SK-N-SH (cell line): Measurements from ENCODE around the gene OCA2. TPM values are rescaled to one million over a fixed set of nuclear protein-coding genes. Genes with fewer than 3 reads are reported as not detected.

ENCODE experiments used
- CTCF ChIA-PET: fragments of 300-600, 350-600 bp; formaldehyde crosslinking; extraction: SDS; loops from one replicate; lab custom pipeline; 2021; lab: Yijun Ruan, JAX
- POLR2A ChIA-PET: fragments of 350-600 bp; sonication (Branson Sonifier 250); formaldehyde crosslinking; extraction: SDS; loops from one replicate; lab custom pipeline; 2020; ENCODE audit warnings: antibody characterized with exemption, inconsistent platforms; lab: Yijun Ruan, JAX
- DNase-seq: peaks from one replicate; pipeline ENCODE4 v3.0.0; 2012
- H2AFZ ChIP-seq: fragments of 200-600 bp; sonication (generic); 2 replicates; pipeline ENCODE4 v1.8.1; 2016; ENCODE audit warnings: antibody characterized with exemption, mild to moderate bottlenecking, low read depth
- H3F3A ChIP-seq: fragments of 200-600 bp; sonication (generic); replicated peaks from 2 replicates; pipeline ENCODE3; 2016; ENCODE audit warnings: antibody characterized with exemption, mild to moderate bottlenecking; ENCODE audit not compliant: insufficient read depth
- H3K27ac ChIP-seq, 2 experiments: fragments of 200-500 bp in 1 of 2; fragments of 200-600 bp in 1 of 2; sonication (Bioruptor generic) in 1 of 2; sonication (generic), shearing (Covaris generic) in 1 of 2; 2 replicates each; pipeline versions ENCODE4 v1.5.1 to v1.6.1; 2014 to 2016; ENCODE audit warnings: low read depth in 2 of 2, inconsistent platforms in 1 of 2, low read length in 1 of 2, mild to moderate bottlenecking in 1 of 2, mixed read lengths in 1 of 2
- H3K27me3 ChIP-seq: fragments of 200-600 bp; sonication (generic), shearing (Covaris generic); 2 replicates; pipeline ENCODE4 v1.6.1; 2016; ENCODE audit warnings: mixed run types; ENCODE audit not compliant: insufficient read depth
- H3K36me3 ChIP-seq, 2 experiments: fragments of 200-500 bp in 1 of 2; fragments of 200-600 bp in 1 of 2; sonication (Bioruptor generic) in 1 of 2; sonication (generic) in 1 of 2; replicated peaks in 1 of 2; 2 replicates each; pipeline versions ENCODE3 to v1.5.1; 2014 to 2016; ENCODE audit warnings: low read length in 1 of 2, mild to moderate bottlenecking in 1 of 2; ENCODE audit not compliant: insufficient read depth in 2 of 2, control insufficient read depth in 1 of 2
- H3K4me1 ChIP-seq, 2 experiments: fragments of 200-500 bp in 1 of 2; fragments of 200-600 bp in 1 of 2; sonication (Bioruptor generic) in 1 of 2; sonication (generic), shearing (Covaris generic) in 1 of 2; 2 replicates each; pipeline versions ENCODE4 v1.5.1 to v1.6.1; 2014 to 2016; ENCODE audit warnings: low read depth in 1 of 2, low read length in 1 of 2, mixed run types in 1 of 2; ENCODE audit not compliant: insufficient read depth in 2 of 2, control insufficient read depth in 1 of 2
- H3K4me2 ChIP-seq: fragments of 200-600 bp; sonication (generic), shearing (Covaris generic); 2 replicates; pipeline ENCODE4 v1.6.1; 2017; ENCODE audit warnings: mixed run types
- H3K4me3 ChIP-seq, 2 experiments: fragments of 200-500 bp in 1 of 2; fragments of 200-600 bp in 1 of 2; sonication (Bioruptor generic) in 1 of 2; sonication (generic), shearing (Covaris generic) in 1 of 2; 2 replicates each; pipeline versions ENCODE4 v1.5.1 to v1.8.1; 2014 to 2016; ENCODE audit warnings: low read depth in 2 of 2, inconsistent platforms in 1 of 2, low read length in 1 of 2, mild to moderate bottlenecking in 1 of 2, mixed read lengths in 1 of 2, moderate library complexity in 1 of 2
- H3K79me2 ChIP-seq: fragments of 200-600 bp; sonication (generic); 2 replicates; pipeline ENCODE4 v1.8.1; 2017; ENCODE audit warnings: mild to moderate bottlenecking; ENCODE audit not compliant: insufficient read depth
- H3K9ac ChIP-seq: fragments of 200-600 bp; sonication (generic); 2 replicates; pipeline ENCODE4 v1.6.1; 2017; ENCODE audit warnings: mixed run types
- H3K9me2 ChIP-seq: fragments of 200-600 bp; sonication (generic); 2 replicates; pipeline ENCODE4 v1.6.1; 2017; ENCODE audit warnings: mixed run types
- H3K9me3 ChIP-seq: fragments of 200-600 bp; sonication (generic); 2 replicates; pipeline ENCODE4 v1.6.1; 2017; ENCODE audit warnings: mixed run types, mild to moderate bottlenecking, moderate library complexity
- H4K20me1 ChIP-seq: fragments of 200-600 bp; sonication (generic); 2 replicates; pipeline ENCODE4 v1.6.1; 2017; ENCODE audit warnings: mild to moderate bottlenecking, mixed run types; ENCODE audit not compliant: insufficient read depth
- ELF1 ChIP-seq: IDR thresholded peaks from 2 replicates; pipeline ENCODE4 v1.4.0; 2012
- FOSL2 ChIP-seq: IDR thresholded peaks from 2 replicates; pipeline ENCODE4 v1.4.0; 2012; ENCODE audit warnings: low read depth, mild to moderate bottlenecking, moderate library complexity, borderline replicate concordance
- MXI1 ChIP-seq: IDR thresholded peaks from 2 replicates; pipeline ENCODE4 v1.6.1; 2012; ENCODE audit warnings: mild to moderate bottlenecking, low read depth, low read length, improper control_type of control experiment
- NFIC ChIP-seq: IDR thresholded peaks from 2 replicates; pipeline ENCODE4 v1.4.0; 2012; ENCODE audit warnings: borderline replicate concordance
- RAD21 ChIP-seq: IDR thresholded peaks from 2 replicates; pipeline ENCODE4 v1.6.1; 2012; ENCODE audit warnings: mild to moderate bottlenecking, low read length
- RFX5 ChIP-seq: IDR thresholded peaks from 2 replicates; pipeline ENCODE4 v1.6.1; 2012; ENCODE audit warnings: mild to moderate bottlenecking, improper control_type of control experiment, low read length
- WGBS: methylation state at CpG from one replicate; pipeline ENCODE4 v1.1.6; 2017; ENCODE audit warnings: low lambda C conversion rate; 5-methylcytosine and 5-hydroxymethylcytosine counted together
- polyA plus RNA-seq, 3 experiments: library from polyadenylated mRNA; depleted of rRNA; stranded (reverse); fragments of >200 nt; gene quantifications; 2 replicates each; pipeline ENCODE4 v1.2.3, GENCODE V29; 2012
- TF ChIP-seq, protein P1 (sequence below): IDR thresholded peaks from 2 replicates; pipeline ENCODE4 v1.6.1; 2012; ENCODE audit warnings: mild to moderate bottlenecking, low read depth, low read length, moderate library complexity
- TF ChIP-seq, protein P2 (sequence below): IDR thresholded peaks from 2 replicates; pipeline ENCODE4 v1.4.0; 2012; ENCODE audit warnings: low read depth, borderline replicate concordance

The OCA2 gene
- polyA plus RNA-seq, 1 of the 3 experiments (the other 2 are of a cell fraction) = 0.16 TPM

DNA sequence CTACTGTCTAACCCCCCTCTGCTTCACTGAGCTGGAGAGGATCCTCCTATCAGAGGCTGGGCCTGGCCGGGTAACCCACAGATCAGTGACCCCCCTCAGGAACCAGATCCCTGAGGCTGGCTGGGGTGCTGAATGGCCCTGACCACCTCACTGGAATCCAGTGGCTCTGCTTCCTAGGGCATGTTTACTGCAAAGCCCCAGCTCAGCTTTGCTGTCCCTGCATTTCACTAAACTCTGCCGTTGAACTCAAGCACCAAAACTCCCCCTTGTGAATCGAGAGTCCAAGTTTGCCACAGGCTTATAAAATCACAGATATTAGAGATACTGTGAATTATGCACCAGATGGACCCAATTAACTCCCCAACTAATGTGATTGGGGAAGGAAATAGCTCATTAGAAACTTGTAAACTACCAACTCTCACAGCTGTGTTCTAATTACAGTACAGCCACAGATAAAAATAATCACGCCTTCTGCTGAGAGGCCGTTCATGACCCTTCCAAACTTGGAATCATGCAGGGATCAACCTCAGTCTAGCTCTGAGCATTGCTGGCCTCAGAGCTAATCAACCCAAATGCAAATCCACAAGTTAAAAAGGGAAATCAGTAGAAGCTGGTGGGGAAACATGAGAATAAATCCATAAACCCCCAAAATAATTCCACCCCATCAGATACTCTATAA lies 47.0 kb downstream of the OCA2 start (continued):
- TF ChIP-seq, protein P1, sequence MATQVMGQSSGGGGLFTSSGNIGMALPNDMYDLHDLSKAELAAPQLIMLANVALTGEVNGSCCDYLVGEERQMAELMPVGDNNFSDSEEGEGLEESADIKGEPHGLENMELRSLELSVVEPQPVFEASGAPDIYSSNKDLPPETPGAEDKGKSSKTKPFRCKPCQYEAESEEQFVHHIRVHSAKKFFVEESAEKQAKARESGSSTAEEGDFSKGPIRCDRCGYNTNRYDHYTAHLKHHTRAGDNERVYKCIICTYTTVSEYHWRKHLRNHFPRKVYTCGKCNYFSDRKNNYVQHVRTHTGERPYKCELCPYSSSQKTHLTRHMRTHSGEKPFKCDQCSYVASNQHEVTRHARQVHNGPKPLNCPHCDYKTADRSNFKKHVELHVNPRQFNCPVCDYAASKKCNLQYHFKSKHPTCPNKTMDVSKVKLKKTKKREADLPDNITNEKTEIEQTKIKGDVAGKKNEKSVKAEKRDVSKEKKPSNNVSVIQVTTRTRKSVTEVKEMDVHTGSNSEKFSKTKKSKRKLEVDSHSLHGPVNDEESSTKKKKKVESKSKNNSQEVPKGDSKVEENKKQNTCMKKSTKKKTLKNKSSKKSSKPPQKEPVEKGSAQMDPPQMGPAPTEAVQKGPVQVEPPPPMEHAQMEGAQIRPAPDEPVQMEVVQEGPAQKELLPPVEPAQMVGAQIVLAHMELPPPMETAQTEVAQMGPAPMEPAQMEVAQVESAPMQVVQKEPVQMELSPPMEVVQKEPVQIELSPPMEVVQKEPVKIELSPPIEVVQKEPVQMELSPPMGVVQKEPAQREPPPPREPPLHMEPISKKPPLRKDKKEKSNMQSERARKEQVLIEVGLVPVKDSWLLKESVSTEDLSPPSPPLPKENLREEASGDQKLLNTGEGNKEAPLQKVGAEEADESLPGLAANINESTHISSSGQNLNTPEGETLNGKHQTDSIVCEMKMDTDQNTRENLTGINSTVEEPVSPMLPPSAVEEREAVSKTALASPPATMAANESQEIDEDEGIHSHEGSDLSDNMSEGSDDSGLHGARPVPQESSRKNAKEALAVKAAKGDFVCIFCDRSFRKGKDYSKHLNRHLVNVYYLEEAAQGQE = no peak
- no peak for TF ChIP-seq RFX5
- TF ChIP-seq, protein P2, sequence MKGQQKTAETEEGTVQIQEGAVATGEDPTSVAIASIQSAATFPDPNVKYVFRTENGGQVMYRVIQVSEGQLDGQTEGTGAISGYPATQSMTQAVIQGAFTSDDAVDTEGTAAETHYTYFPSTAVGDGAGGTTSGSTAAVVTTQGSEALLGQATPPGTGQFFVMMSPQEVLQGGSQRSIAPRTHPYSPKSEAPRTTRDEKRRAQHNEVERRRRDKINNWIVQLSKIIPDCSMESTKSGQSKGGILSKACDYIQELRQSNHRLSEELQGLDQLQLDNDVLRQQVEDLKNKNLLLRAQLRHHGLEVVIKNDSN = no peak
- TF ChIP-seq, all 33 proteins: peak for 4

- Histone ChIP-seq H3K79me2 (no peaks in the 10 kb centered on the region), H3K36me3 (no peaks in the 10 kb centered on the region), H3K4me3 (no peak overlapping the region), H4K20me1 (no peaks in the 10 kb centered on the region), H3K4me1 (peaks cover 0 to 28% of the 10 kb centered on the region in 2 experiments; a peak in 2 of 4 replicates), H3K9me2 (no peaks in the 10 kb centered on the region), H3K4me2 (no peak overlapping the region), H3K9ac (no peak overlapping the region), H3F3A (no peaks in the 10 kb centered on the region), H3K27ac (no peak overlapping the region)
- 34% methylated on average over 3 of the region's 3 CpGs for WGBS
- ChIA-PET POLR2A (no interaction called here), CTCF (interaction anchor here (1.0 to 2.0 kb wide), 4 partner anchors 9 to 28 kb away, joined by 3 to 6 read pairs (median 4); no protein-coding TSS in a partner anchor)
- DNase-seq = no peak
- TF ChIP-seq FOSL2 (no peak), NFIC (no peak), MXI1 (no peak), RFX5 (no peak), RAD21 (no peak), ELF1 (no peak)
- TF ChIP-seq, protein P2 = no peak
- TF ChIP-seq, all 33 proteins: peak for 0
- H3K9me3 ChIP-seq = no peaks in the 10 kb centered on the region
- H3K27me3 ChIP-seq = no peaks in the 10 kb centered on the region
- H2AFZ ChIP-seq = no peak overlapping the region
These were observed 49.5 kb downstream of the OCA2 start for GRCh38 chr15:28049581-28049980.
